Small intestine (tissue), 16 donors: ENCODE data around the gene STX1B. TPM values are rescaled to one million over a fixed set of nuclear protein-coding genes. Genes with fewer than 3 reads are reported as not detected.

Experiments used
- DNase-seq, 2 donors: peaks; one replicate each; pipeline versions ENCODE4 v3.0.0 to v3.0.0-alpha.2; 2013
- FAIRE-seq: peaks from 2 replicates; lab custom pipeline; 2012; peaks lifted over from hg19 to GRCh38; lab: Jason Lieb, UNC
- H3K27ac ChIP-seq, 3 donors: one replicate each; pipeline ENCODE4 v1.5.1; 2013; ENCODE audit warnings: low read length in 2 of 3, mild to moderate bottlenecking in 2 of 3, control low read depth in 1 of 3, inconsistent platforms in 1 of 3, low read depth in 1 of 3, moderate library complexity in 1 of 3
- H3K27me3 ChIP-seq, 3 donors: one replicate each; pipeline ENCODE4 v1.6.1; 2013; ENCODE audit warnings: low read length in 3 of 3, inconsistent platforms in 1 of 3; ENCODE audit not compliant: control insufficient read depth in 3 of 3, insufficient read depth in 3 of 3
- H3K36me3 ChIP-seq, 3 donors: one replicate each; pipeline ENCODE4 v1.6.1; 2013; ENCODE audit warnings: low read length in 3 of 3, inconsistent platforms in 1 of 3, low read depth in 1 of 3, mild to moderate bottlenecking in 1 of 3, moderate library complexity in 1 of 3; ENCODE audit not compliant: control insufficient read depth in 3 of 3, insufficient read depth in 2 of 3
- H3K4me1 ChIP-seq, 3 donors: one replicate each; pipeline ENCODE4 v1.6.1; 2013; ENCODE audit warnings: low read length in 2 of 3, inconsistent platforms in 1 of 3, low read depth in 1 of 3, mild to moderate bottlenecking in 1 of 3, moderate library complexity in 1 of 3; ENCODE audit not compliant: control insufficient read depth in 3 of 3, insufficient read depth in 2 of 3
- H3K4me3 ChIP-seq, 3 donors: one replicate each; pipeline ENCODE4 v1.5.1; 2013; ENCODE audit warnings: low read length in 3 of 3, control low read depth in 1 of 3, inconsistent platforms in 1 of 3, low read depth in 1 of 3, mild to moderate bottlenecking in 1 of 3, moderate library complexity in 1 of 3
- H3K9me3 ChIP-seq, 2 donors: one replicate each; pipeline ENCODE4 v1.6.1; 2013; ENCODE audit warnings: low read depth in 1 of 2, low read length in 1 of 2; ENCODE audit not compliant: control insufficient read depth in 2 of 2, insufficient read depth in 1 of 2
- WGBS, 3 donors: extraction: QIAGEN DNeasy Blood & Tissue Kit; methylation state at CpG; one replicate each; pipeline ENCODE4 v1.1.7; 2013; 5-methylcytosine and 5-hydroxymethylcytosine counted together
- long read RNA-seq, 10 donors: transcript quantifications; one replicate each; lab custom pipeline, GENCODE V29; 2026
- polyA plus RNA-seq, 4 donors: library from polyadenylated mRNA; stranded (reverse) in 3 of 4; unstranded in 1 of 4; fragments of 200-250 nt in 3 of 4; fragments of 120-200 nt in 1 of 4; gene quantifications; one replicate each; pipeline versions ENCODE4 v1.2.1 to v1.2.3, GENCODE V29; 2013
- donor health status: healthy with polysubstance abuse.
- donor health status: control.
- donor health status: control.
- donor health status: Bipolar disorder and iron deficiency.
- donor health status: healthy.

The STX1B gene
- 1 to 10 TPM in 1 of 4 donors, under 1 TPM in 1, not detected in 2; 0.64 to 1.5 TPM for polyA plus RNA-seq
- long read RNA-seq, donor 1 = 0 reads
- long read RNA-seq, donor 2 = 0 reads
- long read RNA-seq, donor 3 = 0 reads
- long read RNA-seq, donor 4 = 0 reads
- long read RNA-seq, donor 5, partial matches to known transcripts = 14 of 14 reads
- long read RNA-seq, donor 5, other reads (novel, unspliced or antisense) = 0 of 14 reads
- long read RNA-seq, donor 6 = 0 reads
- long read RNA-seq, donor 7 = 0 reads
- long read RNA-seq, donor 8 = 0 reads
- long read RNA-seq, donor 9 = 0 reads
- long read RNA-seq, donor 10 = 0 reads

GRCh38 chr16:31010585-31011325 is at the start of gene STX1B:
TSS of gene STX1B (minus strand) at chr16:31010638. CDS start at chr16:31010396, 242 bp downstream.
- H3K27ac ChIP-seq = no peak within 1 kb of the TSS
- H3K9me3 ChIP-seq = no peaks in the 10 kb centered on the region
- FAIRE-seq = no peak
- WGBS, 3 donors = 10 to 16% (median 13%) methylated on average over 32 to 44 of the region's 45 CpGs
- H3K4me1 ChIP-seq = no peaks in the 10 kb centered on the region
- H3K27me3 ChIP-seq = peaks cover 0 to 59% (median 9%) of the 10 kb centered on the region in 3 donors
- H3K36me3 ChIP-seq = no peaks in the 10 kb centered on the region
- no peak for DNase-seq
- peak within 1 kb of the TSS in 1 of 3 donors; percentile 22 for H3K4me3 ChIP-seq

GRCh38 chr16:31055613-31056012 is 45.2 kb upstream of the STX1B start:
- no peak overlapping the region for H3K4me3 ChIP-seq
- DNase-seq (no peak), FAIRE-seq (no peak)
- peaks cover 0 to 12% (median 0%) of the 10 kb centered on the region in 3 donors for H3K36me3 ChIP-seq
- H3K4me1 ChIP-seq = peaks cover 0 to 3% (median 0%) of the 10 kb centered on the region in 3 donors
- no peaks in the 10 kb centered on the region for H3K9me3 ChIP-seq
- no peaks in the 10 kb centered on the region for H3K27me3 ChIP-seq
- no peak overlapping the region for H3K27ac ChIP-seq
- 82 to 93% (median 83%) methylated on average over 4 of the region's 4 CpGs for WGBS, 3 donors

- Histone ChIP-seq H3K9me3 (no peaks in the 10 kb centered on the region), H3K4me3 (no peak overlapping the region), H3K4me1 (peaks cover 0 to 3% (median 0%) of the 10 kb centered on the region in 3 donors), H3K27ac (peak overlapping the region in 1 of 3 donors; percentile 23), H3K36me3 (no peaks in the 10 kb centered on the region), H3K27me3 (no peaks in the 10 kb centered on the region)
- no peak for FAIRE-seq
- DNase-seq = peak; percentile 81 to 86
- 9 to 52% (median 10%) methylated on average over 2 of the region's 2 CpGs for WGBS, 3 donors
Measured at GRCh38 chr16:31052114-31052513, 41.7 kb upstream of the STX1B start.

GRCh38 chr16:31050280-31051030 is 40.0 kb upstream of the STX1B start:
- Histone ChIP-seq H3K4me3 (no peak overlapping the region), H3K9me3 (no peaks in the 10 kb centered on the region), H3K27me3 (no peaks in the 10 kb centered on the region), H3K27ac (no peak overlapping the region), H3K36me3 (no peaks in the 10 kb centered on the region), H3K4me1 (peaks cover 0 to 3% (median 0%) of the 10 kb centered on the region in 3 donors)
- FAIRE-seq (no peak), DNase-seq (no peak)
- 76 to 81% (median 80%) methylated on average over 10 of the region's 10 CpGs for WGBS, 3 donors

GRCh38 chr16:31043898-31044481 is 33.6 kb upstream of the STX1B start:
- Histone ChIP-seq H3K36me3 (peaks cover 11 to 24% (median 14%) of the 10 kb centered on the region in 3 donors), H3K4me1 (peaks cover 0 to 9% (median 0%) of the 10 kb centered on the region in 3 donors), H3K4me3 (no peak overlapping the region), H3K9me3 (no peaks in the 10 kb centered on the region), H3K27me3 (no peaks in the 10 kb centered on the region), H3K27ac (peak overlapping the region in 1 of 3 donors; percentile 46)
- FAIRE-seq (no peak), DNase-seq (peak; percentile 55 to 81)
- 63 to 77% (median 64%) methylated on average over 4 of the region's 4 CpGs for WGBS, 3 donors

- Histone ChIP-seq H3K27ac (peak overlapping the region in 1 of 3 donors; percentile 9), H3K4me1 (peaks cover 0 to 9% (median 0%) of the 10 kb centered on the region in 3 donors), H3K4me3 (no peak overlapping the region), H3K9me3 (no peaks in the 10 kb centered on the region), H3K36me3 (peaks cover 16 to 30% (median 19%) of the 10 kb centered on the region in 3 donors), H3K27me3 (no peaks in the 10 kb centered on the region)
- WGBS, 3 donors = 40 to 68% (median 42%) methylated on average over 1 of the region's 1 CpG
- no peak for FAIRE-seq
- peak in 1 of 2 donors; percentile 43 for DNase-seq
Measured at GRCh38 chr16:31043352-31043751, 32.9 kb upstream of the STX1B start.

- peaks cover 19 to 35% (median 20%) of the 10 kb centered on the region in 3 donors for H3K36me3 ChIP-seq
- 90% methylated on average over 10 of the region's 10 CpGs for WGBS, 3 donors
- DNase-seq = no peak
Measured at GRCh38 chr16:31042866-31043265, 32.4 kb upstream of the STX1B start.

More at GRCh38 chr16:31042866-31043265, 32.4 kb upstream of the STX1B start:
- Histone ChIP-seq H3K9me3 (no peaks in the 10 kb centered on the region), H3K27ac (peak overlapping the region in 1 of 3 donors; percentile 9), H3K27me3 (no peaks in the 10 kb centered on the region), H3K4me1 (peaks cover 0 to 9% (median 0%) of the 10 kb centered on the region in 3 donors), H3K4me3 (no peak overlapping the region)
- FAIRE-seq = no peak
